Type B pancreatic cell (in vitro differentiated cells): ENCODE data around the gene EEF1AKMT1. TPM values are rescaled to one million over a fixed set of nuclear protein-coding genes. Genes with fewer than 3 reads are reported as not detected.
"Not testable (repeated sequence)": the region's sequence is repeated elsewhere in the genome, so short reads cannot be mapped to it uniquely, and the experiment has no call there.

ENCODE experiments used
- DNase-seq: peaks from one replicate; pipeline ENCODE4 v3.0.0; 2021; ENCODE audit warnings: mixed read lengths; ENCODE audit not compliant: unreplicated experiment; ENCODE audit errors: extremely low spot score
- H3K27ac Mint-ChIP-seq: 2 replicates; pipeline ENCODE4 v1.8.0; 2021; ENCODE audit warnings: mild to moderate bottlenecking, mixed read lengths
- H3K27me3 Mint-ChIP-seq: 2 replicates; pipeline ENCODE4 v1.8.0; 2021; ENCODE audit warnings: mixed read lengths
- H3K36me3 Mint-ChIP-seq: 2 replicates; pipeline ENCODE4 v1.8.0; 2021; ENCODE audit warnings: mixed read lengths
- H3K4me1 Mint-ChIP-seq: one replicate; pipeline ENCODE4 v1.8.0; 2021; ENCODE audit warnings: mixed read lengths; ENCODE audit not compliant: unreplicated experiment
- H3K4me3 Mint-ChIP-seq: 2 replicates; pipeline ENCODE4 v1.8.0; 2021; ENCODE audit warnings: mild to moderate bottlenecking, mixed read lengths
- H3K9me3 Mint-ChIP-seq: 2 replicates; pipeline ENCODE4 v1.8.0; 2021; ENCODE audit warnings: mixed read lengths
- CTCF ChIP-seq: fragments of 200-600 bp; sonication (generic); conservative IDR thresholded peaks from 2 replicates; pipeline ENCODE4 v1.5.0; 2021; ENCODE audit warnings: antibody characterized with exemption, mild to moderate bottlenecking
- total RNA-seq: library from RNA; stranded (reverse); gene quantifications from 2 replicates; pipeline ENCODE4 v1.2.1, GENCODE V29; 2021; ENCODE audit warnings: low replicate concordance

EEF1AKMT1 gene
- total RNA-seq, 1 donor from 2014 or later = 11.3 TPM

DNA sequence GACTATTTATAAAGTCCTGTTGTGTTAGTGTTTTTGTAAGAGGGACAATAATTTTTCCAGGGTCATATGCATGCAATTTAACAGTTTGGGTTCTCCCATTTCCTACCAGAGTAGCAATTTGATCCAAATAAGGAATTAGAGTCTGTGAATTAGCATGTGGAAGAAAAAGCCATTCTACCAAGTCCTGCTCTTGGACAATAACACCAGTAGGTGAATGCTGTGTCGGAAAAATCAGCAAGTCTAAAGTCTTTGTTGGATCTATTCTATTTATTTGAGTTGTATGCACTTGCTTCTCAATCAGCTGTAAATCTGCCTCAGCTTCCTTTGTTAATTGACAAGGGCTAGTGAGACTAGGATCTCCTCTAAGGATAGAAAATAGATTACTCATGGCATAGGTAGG is 91.7 kb downstream of the EEF1AKMT1 start:
- no peaks in the 10 kb centered on the region for H3K9me3 Mint-ChIP-seq
- peaks cover 15% of the 10 kb centered on the region for H3K4me1 Mint-ChIP-seq
- no peak for TF ChIP-seq CTCF
- DNase-seq = no peak
- no peak overlapping the region for H3K27ac Mint-ChIP-seq
- no peak overlapping the region for H3K4me3 Mint-ChIP-seq
- peaks cover 16% of the 10 kb centered on the region for H3K36me3 Mint-ChIP-seq
- no peaks in the 10 kb centered on the region for H3K27me3 Mint-ChIP-seq

DNA sequence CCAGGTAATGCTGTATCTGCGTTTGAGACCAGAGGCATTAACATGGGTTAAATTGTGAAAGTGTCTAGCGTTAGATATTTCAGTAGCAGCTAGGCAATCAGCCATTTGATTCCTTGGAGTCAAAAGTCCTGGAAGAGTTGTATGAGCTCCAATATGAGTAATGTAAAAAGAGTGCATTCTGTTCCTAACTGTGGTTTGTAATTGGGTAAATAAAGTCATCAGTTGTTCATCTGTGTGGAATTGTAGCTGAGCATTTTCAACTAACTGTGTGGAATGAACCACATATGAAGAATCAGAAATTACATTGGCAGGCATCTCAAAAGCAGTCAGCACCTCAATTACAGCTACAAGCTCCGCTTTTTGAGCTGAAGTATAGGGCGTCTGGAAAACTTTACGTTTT is 92.3 kb downstream of the EEF1AKMT1 start:
- H3K27ac Mint-ChIP-seq, H3K4me3 Mint-ChIP-seq, H3K27me3 Mint-ChIP-seq, H3K9me3 Mint-ChIP-seq, DNase-seq: not testable (repeated sequence)
- Mint-ChIP-seq H3K4me1 (peaks cover 12% of the 10 kb centered on the region), H3K36me3 (peaks cover 18% of the 10 kb centered on the region)

DNA sequence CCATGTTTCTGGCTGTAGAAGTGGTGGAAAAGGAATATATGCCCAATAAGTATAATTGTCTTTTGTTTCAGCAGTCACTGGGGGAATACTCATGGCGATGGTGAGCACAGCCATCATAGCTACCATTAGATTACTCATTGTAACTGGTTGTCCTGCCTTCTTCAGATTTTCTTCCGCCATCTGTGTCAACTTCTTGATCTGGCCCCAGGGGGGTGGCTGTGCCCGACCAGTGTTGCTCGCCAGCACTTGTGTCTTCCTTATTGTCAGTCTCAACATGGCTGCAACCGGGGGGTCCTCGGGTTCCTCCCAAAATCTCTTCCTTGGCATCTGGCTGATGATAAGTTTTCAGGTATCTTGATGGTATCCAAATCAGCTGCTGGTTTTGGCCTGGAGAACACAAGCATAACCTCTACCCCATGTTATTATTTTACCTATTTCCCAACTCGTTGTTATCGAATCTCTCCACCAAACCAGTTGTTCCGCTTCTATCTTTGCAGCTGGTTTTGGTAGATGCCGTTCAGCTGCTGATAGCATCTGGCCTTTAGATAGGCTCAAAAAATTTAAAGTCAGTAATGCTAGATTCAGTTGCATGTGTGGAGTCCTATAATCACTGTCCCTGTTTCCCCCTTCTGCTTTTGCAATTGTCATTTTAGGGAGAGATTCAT is 93.2 kb downstream of the EEF1AKMT1 start:
- no peak overlapping the region for H3K27ac Mint-ChIP-seq
- no peaks in the 10 kb centered on the region for H3K27me3 Mint-ChIP-seq
- no peaks in the 10 kb centered on the region for H3K9me3 Mint-ChIP-seq
- no peak for DNase-seq
- H3K4me3 Mint-ChIP-seq = peak overlapping the region; percentile 5
- H3K4me1 Mint-ChIP-seq = peaks cover 12% of the 10 kb centered on the region
- H3K36me3 Mint-ChIP-seq = peaks cover 18% of the 10 kb centered on the region
- no peak for TF ChIP-seq CTCF

DNA sequence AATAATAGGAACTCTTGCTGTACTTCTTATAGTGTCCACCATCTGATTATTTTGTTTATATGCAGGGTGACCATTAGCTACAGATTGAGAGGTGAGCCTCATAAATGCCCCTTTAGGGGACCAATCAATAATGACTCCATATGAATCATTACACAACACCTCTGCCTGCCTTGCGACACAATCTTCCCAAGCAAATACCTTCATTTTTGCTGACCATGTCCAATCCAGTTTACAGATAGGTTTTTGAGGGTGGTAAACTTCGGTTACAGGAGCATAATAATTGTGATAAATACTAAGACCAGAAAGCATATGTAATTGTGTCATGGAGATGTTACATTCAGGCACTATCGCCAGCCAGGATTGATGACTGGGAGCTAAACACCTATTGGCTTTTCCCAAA is 93.9 kb downstream of the EEF1AKMT1 start:
- Mint-ChIP-seq H3K36me3 (peaks cover 18% of the 10 kb centered on the region), H3K27ac (no peak overlapping the region), H3K4me1 (peaks cover 12% of the 10 kb centered on the region), H3K4me3 (no peak overlapping the region), H3K27me3 (no peaks in the 10 kb centered on the region), H3K9me3 (no peaks in the 10 kb centered on the region)
- no peak for DNase-seq
- TF ChIP-seq CTCF = no peak

Other genes starting within 250 kb of the EEF1AKMT1 start
- gene CRYL1, start 248.1 kb downstream of the EEF1AKMT1 start, total RNA-seq = 15.0 and 20.2 TPM in 2 replicates
- gene IFT88, start 206.8 kb downstream of the EEF1AKMT1 start, total RNA-seq = 12.2 and 24.5 TPM in 2 replicates
- 1.5 and 6.3 TPM in 2 replicates for gene IL17D, start 70.3 kb downstream of the EEF1AKMT1 start, total RNA-seq
- 17.5 and 23.1 TPM in 2 replicates for gene XPO4, start 128.8 kb upstream of the EEF1AKMT1 start, total RNA-seq